ENCODE results near the gene MKS1. TPM values are rescaled to one million over a fixed set of nuclear protein-coding genes. Genes with fewer than 3 reads are reported as not detected.

Gene MKS1
- polyA plus RNA-seq, 1 experiment, result 14.1 TPM

- ChIA-PET CTCF (no interaction called here), POLR2A (no interaction called here)
- TF ChIP-seq, protein P1, sequence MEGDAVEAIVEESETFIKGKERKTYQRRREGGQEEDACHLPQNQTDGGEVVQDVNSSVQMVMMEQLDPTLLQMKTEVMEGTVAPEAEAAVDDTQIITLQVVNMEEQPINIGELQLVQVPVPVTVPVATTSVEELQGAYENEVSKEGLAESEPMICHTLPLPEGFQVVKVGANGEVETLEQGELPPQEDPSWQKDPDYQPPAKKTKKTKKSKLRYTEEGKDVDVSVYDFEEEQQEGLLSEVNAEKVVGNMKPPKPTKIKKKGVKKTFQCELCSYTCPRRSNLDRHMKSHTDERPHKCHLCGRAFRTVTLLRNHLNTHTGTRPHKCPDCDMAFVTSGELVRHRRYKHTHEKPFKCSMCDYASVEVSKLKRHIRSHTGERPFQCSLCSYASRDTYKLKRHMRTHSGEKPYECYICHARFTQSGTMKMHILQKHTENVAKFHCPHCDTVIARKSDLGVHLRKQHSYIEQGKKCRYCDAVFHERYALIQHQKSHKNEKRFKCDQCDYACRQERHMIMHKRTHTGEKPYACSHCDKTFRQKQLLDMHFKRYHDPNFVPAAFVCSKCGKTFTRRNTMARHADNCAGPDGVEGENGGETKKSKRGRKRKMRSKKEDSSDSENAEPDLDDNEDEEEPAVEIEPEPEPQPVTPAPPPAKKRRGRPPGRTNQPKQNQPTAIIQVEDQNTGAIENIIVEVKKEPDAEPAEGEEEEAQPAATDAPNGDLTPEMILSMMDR (IDR thresholded peaks at IDR 0.05; ENCODE audit: insufficient read depth, low read depth, low read length), result no peak
- Histone ChIP-seq H3K4me3 (ENCODE audit: low read depth, low read length) (no peak overlapping the region), H3K27me3 (ENCODE audit: control insufficient read depth, insufficient read depth, low read length) (no peaks in the 10 kb centered on the region), H3K36me3 (ENCODE audit: control insufficient read depth, insufficient read depth, low read length) (peaks cover 2% of the 10 kb centered on the region)
- no peak for DNase-seq (ENCODE audit: low read depth)
Observed at GRCh38 chr17:58217766-58218165, 1.3 kb downstream of the MKS1 start.

DNA sequence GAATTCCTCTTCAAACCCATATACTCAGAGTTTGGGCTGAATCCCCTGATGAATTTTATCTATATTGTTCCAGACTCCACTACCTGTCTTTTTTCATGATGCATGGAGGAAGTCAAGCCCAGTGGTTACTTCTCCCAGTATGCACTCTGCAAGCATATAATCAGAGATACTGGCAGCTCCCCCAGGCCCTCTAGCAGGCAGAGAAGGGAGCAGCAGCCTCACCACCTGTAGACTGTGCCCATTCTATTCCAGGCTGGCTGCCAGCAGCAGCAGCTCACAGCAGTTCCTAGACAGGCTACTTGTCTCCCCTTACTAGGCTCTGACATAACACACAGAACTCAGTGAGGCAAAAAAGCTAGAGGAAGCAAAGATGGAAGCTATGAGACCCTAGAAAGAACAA is 3.4 kb downstream of the MKS1 start:
- ChIA-PET POLR2A (no interaction called here), CTCF (interaction anchor here (0.6 to 1.5 kb wide), 2 partner anchors 16 to 34 kb away, joined by 4 read pairs; no protein-coding TSS in a partner anchor)

DNA sequence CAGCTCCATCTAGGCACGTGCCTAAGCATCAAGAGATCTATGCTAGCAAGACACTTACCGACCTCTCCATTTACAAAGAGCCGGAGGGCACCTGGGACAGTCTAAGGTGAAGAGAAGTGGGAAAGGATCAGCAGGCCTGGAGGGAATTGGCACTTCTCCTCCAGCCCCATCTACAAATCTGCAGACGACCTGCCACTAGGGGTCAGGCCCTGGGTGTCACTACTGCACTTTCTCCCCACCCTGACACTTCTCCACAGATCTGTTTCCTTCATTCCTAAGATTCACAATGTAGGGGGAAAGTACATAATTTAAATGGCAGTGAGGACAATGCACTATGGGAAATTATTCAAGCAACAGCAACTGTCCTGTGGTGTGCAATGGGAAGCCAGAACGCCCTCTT is 8.1 kb downstream of the MKS1 start:
- H3K36me3 ChIP-seq (ENCODE audit: control insufficient read depth, insufficient read depth, low read length), result peaks cover 9% of the 10 kb centered on the region
- CTCF ChIA-PET, result interaction anchor here (1.0 to 3.3 kb wide), 2 partner anchors 10 kb away, joined by 4 to 14 read pairs; no protein-coding TSS in a partner anchor
- POLR2A ChIA-PET, result no interaction called here
- no peak overlapping the region for H3K4me3 ChIP-seq (ENCODE audit: low read depth, low read length)
- DNase-seq (ENCODE audit: low read depth), result no peak
- H3K27me3 ChIP-seq (ENCODE audit: control insufficient read depth, insufficient read depth, low read length), result no peaks in the 10 kb centered on the region
- TF ChIP-seq, protein P1 (IDR thresholded peaks at IDR 0.05; ENCODE audit: insufficient read depth, low read depth, low read length), result no peak

More for the DNA sequence above, 3.4 kb downstream of the MKS1 start:
- TF ChIP-seq, protein P1 (IDR thresholded peaks at IDR 0.05; ENCODE audit: insufficient read depth, low read depth, low read length), result no peak
- H3K27me3 ChIP-seq (ENCODE audit: control insufficient read depth, insufficient read depth, low read length), result no peaks in the 10 kb centered on the region
- peaks cover 2% of the 10 kb centered on the region for H3K36me3 ChIP-seq (ENCODE audit: control insufficient read depth, insufficient read depth, low read length)
- DNase-seq (ENCODE audit: low read depth), result no peak
- H3K4me3 ChIP-seq (ENCODE audit: low read depth, low read length), result no peak overlapping the region

DNA sequence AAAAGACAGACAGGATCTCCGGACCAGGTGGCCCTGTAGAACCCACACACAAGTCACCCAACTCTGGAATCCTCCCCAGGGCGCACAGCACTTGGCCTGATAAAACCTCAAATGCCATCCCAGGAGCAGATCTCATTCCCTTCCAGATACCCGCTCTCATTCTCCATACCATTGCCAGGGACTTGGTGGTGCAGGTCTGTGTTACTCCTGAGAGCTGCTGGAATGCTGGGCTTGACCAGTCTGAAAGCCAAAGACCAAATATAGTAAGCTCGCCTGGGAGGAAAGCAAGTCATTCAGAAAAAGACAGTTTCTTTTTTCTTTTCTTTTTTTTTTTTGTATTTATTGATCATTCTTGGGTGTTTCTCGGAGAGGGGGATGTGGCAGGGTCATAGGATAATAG is 10.7 kb downstream of the MKS1 start:
- ChIA-PET CTCF (interaction anchor here (1.5 kb wide), 1 partner anchor 18 kb away, joined by 3 read pairs; no protein-coding TSS in a partner anchor), POLR2A (no interaction called here)
- TF ChIP-seq, protein P1 (IDR thresholded peaks at IDR 0.05; ENCODE audit: insufficient read depth, low read depth, low read length), result no peak
- Histone ChIP-seq H3K27me3 (ENCODE audit: control insufficient read depth, insufficient read depth, low read length) (no peaks in the 10 kb centered on the region), H3K4me3 (ENCODE audit: low read depth, low read length) (no peak overlapping the region), H3K36me3 (ENCODE audit: control insufficient read depth, insufficient read depth, low read length) (peaks cover 6% of the 10 kb centered on the region)
- no peak for DNase-seq (ENCODE audit: low read depth)

DNA sequence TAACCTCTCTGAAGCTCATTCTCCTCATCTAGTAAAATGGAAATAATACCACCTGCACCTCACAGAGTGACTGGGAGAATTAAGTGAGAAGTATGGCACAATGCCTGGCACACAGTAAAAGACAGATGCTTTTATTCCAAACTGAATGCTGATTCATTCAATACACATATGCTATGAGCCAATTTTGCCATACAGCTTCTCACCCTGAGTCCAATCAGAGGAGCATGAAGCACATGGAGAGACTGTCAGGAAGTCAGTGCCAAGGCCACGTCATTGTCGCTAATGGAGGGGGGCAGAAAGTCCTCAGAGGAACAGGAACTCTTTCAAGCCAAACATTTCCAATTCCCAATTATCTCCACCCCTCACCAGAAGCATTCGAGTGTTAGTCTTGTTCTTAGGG is 11.6 kb downstream of the MKS1 start:
- Histone ChIP-seq H3K36me3 (ENCODE audit: control insufficient read depth, insufficient read depth, low read length) (peaks cover 6% of the 10 kb centered on the region), H3K27me3 (ENCODE audit: control insufficient read depth, insufficient read depth, low read length) (no peaks in the 10 kb centered on the region), H3K4me3 (ENCODE audit: low read depth, low read length) (no peak overlapping the region)
- ChIA-PET CTCF (interaction anchor here (1.5 to 1.6 kb wide), 2 partner anchors 17 to 42 kb away, joined by 3 to 5 read pairs; no protein-coding TSS in a partner anchor), POLR2A (no interaction called here)
- TF ChIP-seq, protein P1 (IDR thresholded peaks at IDR 0.05; ENCODE audit: insufficient read depth, low read depth, low read length), result no peak
- DNase-seq (ENCODE audit: low read depth), result no peak

Measured in BJ (cell line).